ENCODE measurements around the gene SPON1.

GRCh38 chr11:14148653-14149273, 186.2 kb downstream of the SPON1 start:
- TF ChIP-seq, protein P1, sequence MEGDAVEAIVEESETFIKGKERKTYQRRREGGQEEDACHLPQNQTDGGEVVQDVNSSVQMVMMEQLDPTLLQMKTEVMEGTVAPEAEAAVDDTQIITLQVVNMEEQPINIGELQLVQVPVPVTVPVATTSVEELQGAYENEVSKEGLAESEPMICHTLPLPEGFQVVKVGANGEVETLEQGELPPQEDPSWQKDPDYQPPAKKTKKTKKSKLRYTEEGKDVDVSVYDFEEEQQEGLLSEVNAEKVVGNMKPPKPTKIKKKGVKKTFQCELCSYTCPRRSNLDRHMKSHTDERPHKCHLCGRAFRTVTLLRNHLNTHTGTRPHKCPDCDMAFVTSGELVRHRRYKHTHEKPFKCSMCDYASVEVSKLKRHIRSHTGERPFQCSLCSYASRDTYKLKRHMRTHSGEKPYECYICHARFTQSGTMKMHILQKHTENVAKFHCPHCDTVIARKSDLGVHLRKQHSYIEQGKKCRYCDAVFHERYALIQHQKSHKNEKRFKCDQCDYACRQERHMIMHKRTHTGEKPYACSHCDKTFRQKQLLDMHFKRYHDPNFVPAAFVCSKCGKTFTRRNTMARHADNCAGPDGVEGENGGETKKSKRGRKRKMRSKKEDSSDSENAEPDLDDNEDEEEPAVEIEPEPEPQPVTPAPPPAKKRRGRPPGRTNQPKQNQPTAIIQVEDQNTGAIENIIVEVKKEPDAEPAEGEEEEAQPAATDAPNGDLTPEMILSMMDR (IDR thresholded peaks at IDR 0.05) = peak; percentile 60; the same call in 1 of the 2 replicates
- no peak for TF ChIP-seq POLR2AphosphoS5 (IDR thresholded peaks at IDR 0.05; ENCODE audit: low read depth, low read length)
